Coronary artery (tissue), 2 donors: ENCODE measurements around the gene C4orf46.

Experiments
- DNase-seq: peaks from one replicate; pipeline ENCODE4 v3.0.0-alpha.2; 2017; ENCODE audit warnings: low spot score
- H3K27ac ChIP-seq, 2 donors: fragments of 200-600 bp; sonication (generic); one replicate each; pipeline ENCODE4 v1.5.1; 2016 to 2019
- H3K4me3 ChIP-seq: fragments of 200-600 bp; sonication (generic); 2 replicates; pipeline ENCODE4 v1.5.1; 2016; ENCODE audit warnings: mild to moderate bottlenecking, moderate library complexity
- CTCF ChIP-seq: fragments of 200-600 bp; sonication (generic); IDR thresholded peaks from one replicate; pipeline ENCODE4 v1.5.1; 2019; ENCODE audit warnings: antibody characterized with exemption

C4orf46 gene

GRCh38 chr4:158652920-158653319 is 18.8 kb downstream of the C4orf46 start:
- DNase-seq: no peak
- Histone ChIP-seq H3K27ac (no peak overlapping the region), H3K4me3 (no peak overlapping the region)
- no peak for TF ChIP-seq CTCF

- Histone ChIP-seq H3K27ac (no peak overlapping the region), H3K4me3 (no peak overlapping the region)
- DNase-seq: no peak
- no peak for TF ChIP-seq CTCF
These were observed 22.5 kb downstream of the C4orf46 start for GRCh38 chr4:158649111-158649680.

DNA sequence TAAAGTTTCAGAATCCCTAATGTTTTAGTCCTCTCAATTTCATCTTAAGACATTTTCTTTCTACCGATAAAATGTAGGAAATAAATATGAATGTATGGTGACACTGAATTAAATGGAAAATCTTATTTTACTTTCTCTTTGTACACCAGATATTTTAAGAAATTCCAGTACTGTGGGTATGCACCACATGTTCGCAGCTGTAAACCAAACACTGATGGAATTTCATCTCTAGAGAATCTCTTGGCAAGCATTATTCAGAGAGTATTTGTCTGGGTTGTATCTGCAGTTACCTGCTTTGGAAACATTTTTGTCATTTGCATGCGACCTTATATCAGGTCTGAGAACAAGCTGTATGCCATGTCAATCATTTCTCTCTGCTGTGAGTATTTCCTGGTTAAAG is 26.9 kb downstream of the C4orf46 start:
- no peak for TF ChIP-seq CTCF
- no peak overlapping the region for H3K4me3 ChIP-seq
- no peak for DNase-seq
- no peak overlapping the region for H3K27ac ChIP-seq

DNA sequence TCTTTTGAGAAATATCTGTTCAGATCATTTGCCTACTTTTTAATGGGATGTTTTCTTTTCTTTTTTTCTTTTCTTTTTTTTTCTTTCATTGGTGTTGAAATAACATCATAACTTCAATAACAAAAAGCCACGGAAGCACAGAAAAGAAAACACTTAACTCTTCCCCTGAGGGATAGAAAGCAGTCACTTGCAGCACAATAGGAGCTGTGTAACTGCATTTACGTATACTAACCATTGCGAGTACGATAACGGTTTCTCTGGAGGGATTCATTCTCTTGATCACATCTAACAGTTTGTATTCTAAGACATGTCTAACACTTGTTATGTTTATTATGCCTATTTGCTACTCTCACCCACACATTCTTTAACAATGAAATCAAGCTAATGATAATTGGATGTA is 27.3 kb downstream of the C4orf46 start:
- no peak for TF ChIP-seq CTCF
- no peak for DNase-seq
- H3K27ac ChIP-seq: no peak overlapping the region
- H3K4me3 ChIP-seq: no peak overlapping the region

GRCh38 chr4:158636619-158637018 is 35.1 kb downstream of the C4orf46 start:
- no peak overlapping the region for H3K4me3 ChIP-seq
- no peak for TF ChIP-seq CTCF
- DNase-seq: no peak
- no peak overlapping the region for H3K27ac ChIP-seq

DNA sequence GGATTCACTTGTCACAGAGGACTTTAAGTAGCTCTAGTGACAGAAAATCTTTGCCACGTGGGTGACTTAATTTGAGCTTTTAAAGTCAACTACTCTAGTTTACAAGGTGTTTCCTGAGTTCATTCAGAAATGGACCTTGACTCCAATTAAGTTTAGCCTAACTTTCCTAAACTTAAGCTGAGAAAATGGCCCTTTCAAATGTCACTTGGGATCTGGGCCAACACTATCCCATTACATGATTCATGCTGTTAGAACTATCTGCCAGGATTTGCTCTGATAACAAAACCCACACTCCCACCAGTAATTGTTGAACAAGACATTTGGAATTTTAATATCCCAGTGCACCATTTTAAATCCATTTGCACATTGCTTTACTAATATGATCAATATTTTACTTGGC is 40.8 kb downstream of the C4orf46 start:
- H3K27ac ChIP-seq: no peak overlapping the region

More for the DNA sequence above, 40.8 kb downstream of the C4orf46 start:
- no peak overlapping the region for H3K4me3 ChIP-seq
- TF ChIP-seq CTCF: no peak
- no peak for DNase-seq
